K562 (cell line): Measurements from ENCODE around the gene OR4D2. TPM values are rescaled to one million over a fixed set of nuclear protein-coding genes. Genes with fewer than 3 reads are reported as not detected.

ENCODE experiments used
- ATAC-seq: fragments of 200-7000 bp; cut with Tn5 transposase; 3 replicates; pipeline ENCODE4 v1.9.1; 2020; ENCODE audit warnings: moderate library complexity
- BruUV-seq: library from RNA; stranded (reverse); fragments of 400-500 nt; replicated peaks from 2 replicates; lab custom pipeline; 2021; lab: Mats Ljungman, UMichigan
- CTCF ChIA-PET: fragments of 300-600 bp; formaldehyde crosslinking; extraction: SDS; loops from one replicate; lab custom pipeline; 2021; ENCODE audit warnings: low intra/inter-chr PET ratio; lab: Yijun Ruan, JAX
- POLR2A ChIA-PET: fragments of 300-600, 350-650 bp; sonication (Branson Sonifier 250); formaldehyde crosslinking; extraction: SDS; loops from one replicate; lab custom pipeline; 2021; ENCODE audit warnings: antibody characterized with exemption, inconsistent platforms; lab: Yijun Ruan, JAX
- DNase-seq, 4 experiments: peaks; one replicate each; pipeline versions ENCODE4 v3.0.0 to v3.0.0-alpha.2; 2011 to 2018; ENCODE audit warnings: low spot score in 3 of 4, mixed read lengths in 3 of 4; ENCODE audit errors: extremely low read depth in 1 of 4
- FAIRE-seq: peaks from 2 replicates; lab custom pipeline; 2011; peaks lifted over from hg19 to GRCh38; lab: Jason Lieb, UNC
- H2AFZ ChIP-seq: 2 replicates; pipeline ENCODE4 v1.6.0; 2011; ENCODE audit warnings: low read depth, low read length, control low read depth, inconsistent platforms
- H3K27ac ChIP-seq: fragments of 200-600 bp; 3 replicates; pipeline ENCODE4 v1.8.0; 2011; ENCODE audit warnings: low read depth, mild to moderate bottlenecking, control low read depth, inconsistent platforms, low read length, moderate library complexity, mixed read lengths; ENCODE audit errors: extremely low read depth
- H3K27me3 ChIP-seq, 2 experiments: fragments of 300-600 bp in 1 of 2; 2 replicates in 1 of 2; 3 replicates in 1 of 2; pipeline versions ENCODE4 v1.6.0 to v1.8.0; 2011; ENCODE audit warnings: inconsistent platforms in 2 of 2, low read length in 2 of 2, mild to moderate bottlenecking in 1 of 2, mixed read lengths in 1 of 2, moderate library complexity in 1 of 2; ENCODE audit not compliant: control insufficient read depth in 2 of 2, insufficient read depth in 2 of 2
- H3K36me3 ChIP-seq: fragments of 300-600 bp; 3 replicates; pipeline ENCODE4 v1.8.0; 2011; ENCODE audit warnings: mild to moderate bottlenecking, low read length, inconsistent platforms; ENCODE audit not compliant: control insufficient read depth, insufficient read depth
- H3K4me1 ChIP-seq, 2 experiments: fragments of 200-600 bp in 1 of 2; replicated peaks in 1 of 2; 2 replicates in 1 of 2; 3 replicates in 1 of 2; pipeline versions ENCODE4 v1.5.1 to v1.8.0; 2011; ENCODE audit warnings: inconsistent platforms in 2 of 2, low read length in 2 of 2, mild to moderate bottlenecking in 1 of 2, mixed read lengths in 1 of 2, moderate library complexity in 1 of 2; ENCODE audit not compliant: control insufficient read depth in 2 of 2, insufficient read depth in 2 of 2
- H3K4me2 ChIP-seq: 2 replicates; pipeline ENCODE4 v1.6.1; 2011; ENCODE audit warnings: low read length, control low read depth, inconsistent platforms, mixed read lengths; ENCODE audit not compliant: insufficient read depth
- H3K4me3 ChIP-seq: fragments of 200-600 bp; sonication (generic), shearing (Covaris generic); 2 replicates; pipeline ENCODE4 v1.5.1; 2016; ENCODE audit warnings: control low read depth, inconsistent platforms
- H3K79me2 ChIP-seq: fragments of 200-600 bp; 3 replicates; pipeline ENCODE4 v1.8.0; 2011; ENCODE audit warnings: low read length, inconsistent platforms; ENCODE audit not compliant: control insufficient read depth, insufficient read depth
- H3K9ac ChIP-seq, 2 experiments: 2 replicates each; pipeline versions ENCODE4 v1.6.0 to v1.6.1; 2011; ENCODE audit warnings: low read depth in 2 of 2, low read length in 2 of 2, control low read depth in 1 of 2, inconsistent platforms in 1 of 2, mild to moderate bottlenecking in 1 of 2, mixed read lengths in 1 of 2; ENCODE audit not compliant: insufficient read depth in 1 of 2
- H3K9me1 ChIP-seq: one replicate; pipeline ENCODE4 v1.6.0; 2011; ENCODE audit warnings: inconsistent platforms, mild to moderate bottlenecking, low read length, moderate library complexity; ENCODE audit not compliant: control insufficient read depth, insufficient read depth
- H3K9me3 ChIP-seq: replicated peaks from 2 replicates; pipeline ENCODE4 v1.5.1; 2011; ENCODE audit warnings: low read depth, low read length, inconsistent platforms; ENCODE audit not compliant: control insufficient read depth, insufficient read depth
- H4K20me1 ChIP-seq: replicated peaks from 2 replicates; pipeline ENCODE4 v1.6.1; 2011; ENCODE audit warnings: low read length, inconsistent platforms, mixed read lengths; ENCODE audit not compliant: control insufficient read depth, insufficient read depth
- BCOR ChIP-seq: fragments of 450-650 bp; IDR thresholded peaks from 2 replicates; pipeline ENCODE4 v1.6.1; 2016
- CBX1 ChIP-seq: sonication (generic); IDR thresholded peaks from 2 replicates; pipeline ENCODE4 v1.6.1; 2016; ENCODE audit warnings: antibody characterized with exemption, low read depth, mild to moderate bottlenecking
- DLX4 ChIP-seq: fragments of 250-450 bp; sonication (Bioruptor Pico); IDR thresholded peaks from 2 replicates; pipeline ENCODE4 v1.6.1; 2021; ENCODE audit warnings: mild to moderate bottlenecking
- E2F6 ChIP-seq, 2 experiments: IDR thresholded peaks; 2 replicates each; pipeline ENCODE4 v1.6.1; 2011; ENCODE audit warnings: borderline replicate concordance in 1 of 2, control low read depth in 1 of 2, low read depth in 1 of 2, low read length in 1 of 2, mild to moderate bottlenecking in 1 of 2, mixed read lengths in 1 of 2, moderate library complexity in 1 of 2; ENCODE audit not compliant: insufficient read depth in 1 of 2, insufficient read length in 1 of 2, poor library complexity in 1 of 2, severe bottlenecking in 1 of 2; ENCODE audit errors: extremely low read depth in 1 of 2
- NR1H2 ChIP-seq: sonication (generic); formaldehyde crosslinking; IDR thresholded peaks from 2 replicates; pipeline ENCODE4 v1.4.0; 2020; ENCODE audit warnings: mild to moderate bottlenecking, missing genetic modification reagents
- RBM25 ChIP-seq: fragments of 200-400 bp; formaldehyde crosslinking; IDR thresholded peaks from 2 replicates; pipeline ENCODE4 v1.6.1; 2018; ENCODE audit warnings: low read length, low read depth, moderate library complexity; ENCODE audit not compliant: severe bottlenecking
- ZKSCAN1 ChIP-seq: fragments of 150-350 bp; IDR thresholded peaks from 2 replicates; pipeline ENCODE4 v1.6.1; 2016; ENCODE audit warnings: low read depth, low read length
- ZNF146 ChIP-seq: IDR thresholded peaks from one replicate; pipeline ENCODE4 v1.6.1; 2018; ENCODE audit warnings: missing compliant biosample characterization; ENCODE audit not compliant: unreplicated experiment
- ZNF263 ChIP-seq: sonication (generic); formaldehyde crosslinking; IDR thresholded peaks from 2 replicates; pipeline ENCODE4 v1.8.0; 2022; ENCODE audit warnings: mild to moderate bottlenecking, missing genetic modification reagents, borderline replicate concordance
- ZNF740 ChIP-seq, 3 experiments: fragments of 200-800 bp in 1 of 3; sonication (Bioruptor generic) in 1 of 3; sonication (generic) in 1 of 3; formaldehyde crosslinking in 1 of 3; IDR thresholded peaks; 2 replicates each; pipeline versions ENCODE4 v1.6.1 to v1.8.0; 2016 to 2022; ENCODE audit warnings: mild to moderate bottlenecking in 2 of 3, missing compliant biosample characterization in 2 of 3, missing genetic modification characterization in 2 of 3, missing genetic modification reagents in 1 of 3
- WGBS: fragments of 100-300 bp; shearing (Covaris generic); methylation state at CpG from one replicate; pipeline ENCODE4 v1.1.6; 2016; ENCODE audit warnings: low coverage, mixed read lengths; ENCODE audit not compliant: insufficient coverage; ENCODE audit errors: missing lambda C conversion rate; 5-methylcytosine and 5-hydroxymethylcytosine counted together
- in situ Hi-C: fragments of 300-500 bp; cut with MboI; formaldehyde crosslinking; loops from 4 replicates; pipeline ENCODE4 v1.15.0; 2018; ENCODE audit warnings: inconsistent platforms, mixed read lengths
- intact Hi-C: fragments of 100-400 bp; cut with micrococcal nuclease; formaldehyde crosslinking; loops from 2 replicates; pipeline ENCODE4 v1.14.2; 2022
- polyA plus RNA-seq, 8 experiments: library from polyadenylated mRNA; depleted of rRNA in 4 of 8; stranded (reverse) in 5 of 8; unstranded in 3 of 8; fragments of >200 nt; fragmentation: Nextera tagmentation in 2 of 8; fragmentation: Illumina TruSeq in 1 of 8; extraction: Ambion mirVana in 2 of 8; extraction: Trizol in 1 of 8; gene quantifications; 2 replicates each; pipeline versions ENCODE4 v1.2.1 to v1.2.3, GENCODE V29; 2011 to 2014; ENCODE audit warnings: inconsistent platforms in 1 of 8, missing spikeins in 1 of 8
- total RNA-seq, 7 experiments: library from RNA; depleted of rRNA in 6 of 7; stranded (reverse); fragments of >200 nt in 6 of 7; fragmentation: Illumina TruSeq in 2 of 7; extraction: Trizol in 2 of 7; gene quantifications; 2 replicates each; pipeline versions ENCODE4 v1.2.1 to v1.2.3, GENCODE V29; 2011 to 2021; ENCODE audit warnings: low replicate concordance in 1 of 7
- TF ChIP-seq, protein P1 (sequence below): fragments of 450-650 bp; IDR thresholded peaks from 2 replicates; pipeline ENCODE4 v1.6.1; 2016; ENCODE audit warnings: antibody characterized with exemption
- TF ChIP-seq, protein P2 (sequence below), 3 experiments: IDR thresholded peaks in 2 of 3; conservative IDR thresholded peaks in 1 of 3; 2 replicates each; pipeline ENCODE4 v1.5.1; 2011 to 2012; ENCODE audit warnings: low read length in 3 of 3, mild to moderate bottlenecking in 3 of 3, control low read depth in 2 of 3, improper control_type of control experiment in 1 of 3, inconsistent platforms in 1 of 3, low read depth in 1 of 3, mixed read lengths in 1 of 3, moderate library complexity in 1 of 3; ENCODE audit not compliant: insufficient read depth in 2 of 3

OR4D2 gene
- total and polyA plus RNA-seq, 9 of the 15 experiments (the other 6 are each of a cell fraction or from before 2014, with no cell fraction given) = not detected

GRCh38 chr17:58193641-58194255 is 27.0 kb downstream of the OR4D2 start:
- H3K9me3 ChIP-seq = no peaks in the 10 kb centered on the region
- DNase-seq = peak; percentile 35 to 40 (median 36)
- ATAC-seq = peak; percentile 42
- H3K9me1 ChIP-seq = no peaks in the 10 kb centered on the region
- no peaks in the 10 kb centered on the region for H3K79me2 ChIP-seq
- H3K4me3 ChIP-seq = no peak overlapping the region
- H3K4me1 ChIP-seq = peaks cover 26 to 44% of the 10 kb centered on the region in 2 experiments
- POLR2A ChIA-PET = interaction anchor here (1.2 kb wide), 1 partner anchor 20 kb away, joined by 3 read pairs; no protein-coding TSS in a partner anchor
- no peaks in the 10 kb centered on the region for H3K36me3 ChIP-seq
- H2AFZ ChIP-seq = no peak overlapping the region
- no TSS peak for BruUV-seq
- no peak for FAIRE-seq
- intact Hi-C loops (no loop called here), in situ Hi-C loops (no loop called here)
- CTCF ChIA-PET = no interaction called here
- H4K20me1 ChIP-seq = no peaks in the 10 kb centered on the region; the same call in 1 of the 2 replicates
- 47% methylated on average over 14 of the region's 18 CpGs for WGBS
- no peak overlapping the region for H3K27ac ChIP-seq
- no peak overlapping the region for H3K4me2 ChIP-seq
- H3K27me3 ChIP-seq = peaks cover 0 to 8% of the 10 kb centered on the region in 2 experiments; a peak in 2 of 5 replicates
- H3K9ac ChIP-seq = no peak overlapping the region; a peak in 1 of 4 replicates
- TF ChIP-seq ZKSCAN1 (no peak), CBX1 (0 out of 2 replicates have a peak, but pooled peaks have one; percentile 11), ZNF146 (no peak), ZNF740 (CRISPR knock-in tag; IDR thresholded peaks at IDR 0.05) (no peak), ZNF740 (tag; IDR thresholded peaks at IDR 0.05) (no peak), ZNF263 (CRISPR knock-in tag) (no peak), E2F6 (IDR thresholded peaks at IDR 0.05; ENCODE audit: borderline replicate concordance in 1 of 2, extremely low read depth in 1 of 2, insufficient read depth in 1 of 2, insufficient read length in 1 of 2, low read depth in 1 of 2, low read length in 1 of 2, poor library complexity in 1 of 2, severe bottlenecking in 1 of 2) (no peak), DLX4 (no peak), NR1H2 (CRISPR knock-in tag) (no peak), BCOR (0 out of 2 replicates have a peak, but pooled peaks have one; percentile 27), RBM25 (peak; percentile 70)
- TF ChIP-seq, protein P1, sequence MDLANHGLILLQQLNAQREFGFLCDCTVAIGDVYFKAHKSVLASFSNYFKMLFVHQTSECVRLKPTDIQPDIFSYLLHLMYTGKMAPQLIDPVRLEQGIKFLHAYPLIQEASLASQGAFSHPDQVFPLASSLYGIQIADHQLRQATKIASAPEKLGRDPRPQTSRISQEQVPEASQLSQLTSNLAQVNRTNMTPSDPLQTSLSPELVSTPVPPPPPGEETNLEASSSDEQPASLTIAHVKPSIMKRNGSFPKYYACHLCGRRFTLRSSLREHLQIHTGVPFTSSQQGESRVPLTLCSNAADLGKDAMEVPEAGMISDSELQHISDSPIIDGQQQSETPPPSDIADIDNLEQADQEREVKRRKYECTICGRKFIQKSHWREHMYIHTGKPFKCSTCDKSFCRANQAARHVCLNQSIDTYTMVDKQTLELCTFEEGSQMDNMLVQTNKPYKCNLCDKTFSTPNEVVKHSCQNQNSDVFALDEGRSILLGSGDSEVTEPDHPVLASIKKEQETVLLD = no peak
- TF ChIP-seq, protein P2, sequence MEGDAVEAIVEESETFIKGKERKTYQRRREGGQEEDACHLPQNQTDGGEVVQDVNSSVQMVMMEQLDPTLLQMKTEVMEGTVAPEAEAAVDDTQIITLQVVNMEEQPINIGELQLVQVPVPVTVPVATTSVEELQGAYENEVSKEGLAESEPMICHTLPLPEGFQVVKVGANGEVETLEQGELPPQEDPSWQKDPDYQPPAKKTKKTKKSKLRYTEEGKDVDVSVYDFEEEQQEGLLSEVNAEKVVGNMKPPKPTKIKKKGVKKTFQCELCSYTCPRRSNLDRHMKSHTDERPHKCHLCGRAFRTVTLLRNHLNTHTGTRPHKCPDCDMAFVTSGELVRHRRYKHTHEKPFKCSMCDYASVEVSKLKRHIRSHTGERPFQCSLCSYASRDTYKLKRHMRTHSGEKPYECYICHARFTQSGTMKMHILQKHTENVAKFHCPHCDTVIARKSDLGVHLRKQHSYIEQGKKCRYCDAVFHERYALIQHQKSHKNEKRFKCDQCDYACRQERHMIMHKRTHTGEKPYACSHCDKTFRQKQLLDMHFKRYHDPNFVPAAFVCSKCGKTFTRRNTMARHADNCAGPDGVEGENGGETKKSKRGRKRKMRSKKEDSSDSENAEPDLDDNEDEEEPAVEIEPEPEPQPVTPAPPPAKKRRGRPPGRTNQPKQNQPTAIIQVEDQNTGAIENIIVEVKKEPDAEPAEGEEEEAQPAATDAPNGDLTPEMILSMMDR (IDR thresholded peaks at IDR 0.05 in 2 of 3, conservative IDR thresholded peaks at IDR 0.05 in 1 of 3; ENCODE audit: insufficient read depth in 2 of 3, low read depth in 1 of 3, low read length in 3 of 3) = peak; percentile 35 to 65 (median 47)
